A673 (cell line): ENCODE data around the gene GLA. TPM values are rescaled to one million over a fixed set of nuclear protein-coding genes. Genes with fewer than 3 reads are reported as not detected.

Experiments
- BruUV-seq: library from RNA; stranded (reverse); fragments of 400-500 nt; replicated peaks from 2 replicates; lab custom pipeline; 2021; lab: Mats Ljungman, UMichigan
- CTCF ChIA-PET: fragments of 300-600 bp; sonication (Branson Sonifier 250); formaldehyde crosslinking; loops from one replicate; lab custom pipeline; 2022; ENCODE audit warnings: antibody characterized with exemption; lab: Charles Lee
- POLR2A ChIA-PET: fragments of 300-600 bp; sonication (Branson Sonifier 250); formaldehyde crosslinking; loops from one replicate; lab custom pipeline; 2022; ENCODE audit warnings: antibody characterized with exemption; ENCODE audit not compliant: low non-redundant PET; lab: Charles Lee
- DNase-seq: peaks from one replicate; pipeline ENCODE4 v3.0.0-alpha.2; 2015; ENCODE audit warnings: low spot score
- H3K27ac ChIP-seq: fragments of 200-600 bp; sonication (generic); 2 replicates; pipeline ENCODE4 v1.5.1; 2016; ENCODE audit warnings: mixed run types, low read depth, mild to moderate bottlenecking, mixed read lengths, antibody characterized with exemption, low read length; ENCODE audit not compliant: poor library complexity, severe bottlenecking
- H3K27me3 ChIP-seq: fragments of 200-600 bp; sonication (generic); replicated peaks from 2 replicates; pipeline ENCODE4 v1.6.1; 2017; ENCODE audit warnings: mixed run types, low read depth, mild to moderate bottlenecking, mixed read lengths, antibody characterized with exemption, low read length; ENCODE audit not compliant: insufficient read depth, poor library complexity
- H3K36me3 ChIP-seq: fragments of 200-600 bp; sonication (generic); 2 replicates; pipeline ENCODE4 v1.6.1; 2016; ENCODE audit warnings: mixed run types, mild to moderate bottlenecking, mixed read lengths, antibody characterized with exemption, low read length; ENCODE audit not compliant: insufficient read depth, poor library complexity, severe bottlenecking
- H3K4me1 ChIP-seq: fragments of 200-600 bp; sonication (generic); 2 replicates; pipeline ENCODE4 v1.6.1; 2017; ENCODE audit warnings: mixed run types, mild to moderate bottlenecking, mixed read lengths, antibody characterized with exemption, low read length; ENCODE audit not compliant: insufficient read depth, poor library complexity, severe bottlenecking
- H3K4me3 ChIP-seq: fragments of 200-600 bp; sonication (generic); 2 replicates; pipeline ENCODE4 v1.5.1; 2016; ENCODE audit warnings: low read depth, mixed run types, mild to moderate bottlenecking, mixed read lengths, low read length; ENCODE audit not compliant: poor library complexity, severe bottlenecking
- H3K9me3 ChIP-seq: fragments of 200-600 bp; sonication (generic); 2 replicates; pipeline ENCODE4 v1.6.1; 2016; ENCODE audit warnings: mixed run types, low read depth, mild to moderate bottlenecking, mixed read lengths, antibody characterized with exemption, low read length; ENCODE audit not compliant: poor library complexity, severe bottlenecking
- EZH2 ChIP-seq: fragments of 200-600 bp; sonication (generic); IDR thresholded peaks from 2 replicates; pipeline ENCODE4 v1.6.1; 2017; ENCODE audit warnings: borderline replicate concordance, low read depth, mild to moderate bottlenecking, mixed read lengths, antibody characterized with exemption, low read length; ENCODE audit not compliant: poor library complexity, severe bottlenecking
- intact Hi-C: fragments of 100-400 bp; cut with micrococcal nuclease; formaldehyde crosslinking; loops from one replicate; pipeline ENCODE4 v1.10.0; 2022; ENCODE audit not compliant: unreplicated experiment
- total RNA-seq: library from RNA; stranded (reverse); gene quantifications from 2 replicates; pipeline ENCODE4 v1.2.3, GENCODE V29; 2021
- TF ChIP-seq, protein P1 (sequence below): fragments of 300-800, 200-600 bp; sonication (generic); conservative IDR thresholded peaks from 2 replicates; pipeline ENCODE4 v1.5.1; 2017; ENCODE audit warnings: low read depth, mild to moderate bottlenecking, antibody characterized with exemption, low read length, moderate library complexity, mixed read lengths

The GLA gene
- total RNA-seq, 1 experiment from 2014 or later = 61.8 TPM

DNA sequence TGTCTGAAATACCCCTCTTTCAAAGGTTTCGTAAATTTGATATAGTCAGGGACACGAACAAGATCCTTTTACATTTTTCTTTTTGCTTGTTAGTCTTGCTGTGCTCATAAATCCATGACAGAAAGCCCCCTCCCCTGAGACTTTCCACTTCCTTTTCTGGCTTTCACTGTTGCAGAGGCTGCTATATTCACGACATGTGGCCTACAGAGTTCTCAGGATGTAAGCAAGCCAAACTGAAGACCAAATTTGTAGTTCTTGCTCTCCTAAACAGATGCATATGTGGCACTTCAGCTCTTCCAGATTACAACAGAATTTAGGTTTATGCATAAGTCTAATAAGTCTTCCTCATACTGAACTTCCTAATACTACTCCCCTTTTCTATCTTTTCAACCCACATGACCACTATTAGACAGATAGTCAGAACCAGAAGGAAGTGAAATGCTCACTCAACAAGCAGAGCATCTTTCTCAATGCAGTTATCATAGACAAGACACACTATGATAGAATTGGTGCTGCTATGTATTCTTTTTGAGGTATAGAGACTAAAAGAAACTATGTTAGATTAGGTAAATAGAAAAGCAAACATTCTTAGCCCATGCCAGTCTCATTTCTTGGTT is 36.7 kb downstream of the GLA start:
- Histone ChIP-seq H3K4me3 (no peak overlapping the region), H3K9me3 (no peaks in the 10 kb centered on the region), H3K36me3 (no peaks in the 10 kb centered on the region), H3K4me1 (no peaks in the 10 kb centered on the region), H3K27ac (no peak overlapping the region), H3K27me3 (no peaks in the 10 kb centered on the region)
- DNase-seq = no peak
- intact Hi-C loops = loop anchor here (10.0 kb wide), 1 partner anchor 56 kb away; no protein-coding TSS in a partner anchor
- CTCF ChIA-PET = no interaction called here
- BruUV-seq = no TSS peak
- TF ChIP-seq, protein P1, sequence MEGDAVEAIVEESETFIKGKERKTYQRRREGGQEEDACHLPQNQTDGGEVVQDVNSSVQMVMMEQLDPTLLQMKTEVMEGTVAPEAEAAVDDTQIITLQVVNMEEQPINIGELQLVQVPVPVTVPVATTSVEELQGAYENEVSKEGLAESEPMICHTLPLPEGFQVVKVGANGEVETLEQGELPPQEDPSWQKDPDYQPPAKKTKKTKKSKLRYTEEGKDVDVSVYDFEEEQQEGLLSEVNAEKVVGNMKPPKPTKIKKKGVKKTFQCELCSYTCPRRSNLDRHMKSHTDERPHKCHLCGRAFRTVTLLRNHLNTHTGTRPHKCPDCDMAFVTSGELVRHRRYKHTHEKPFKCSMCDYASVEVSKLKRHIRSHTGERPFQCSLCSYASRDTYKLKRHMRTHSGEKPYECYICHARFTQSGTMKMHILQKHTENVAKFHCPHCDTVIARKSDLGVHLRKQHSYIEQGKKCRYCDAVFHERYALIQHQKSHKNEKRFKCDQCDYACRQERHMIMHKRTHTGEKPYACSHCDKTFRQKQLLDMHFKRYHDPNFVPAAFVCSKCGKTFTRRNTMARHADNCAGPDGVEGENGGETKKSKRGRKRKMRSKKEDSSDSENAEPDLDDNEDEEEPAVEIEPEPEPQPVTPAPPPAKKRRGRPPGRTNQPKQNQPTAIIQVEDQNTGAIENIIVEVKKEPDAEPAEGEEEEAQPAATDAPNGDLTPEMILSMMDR = no peak
- TF ChIP-seq EZH2 = no peak
- POLR2A ChIA-PET = no interaction called here

DNA sequence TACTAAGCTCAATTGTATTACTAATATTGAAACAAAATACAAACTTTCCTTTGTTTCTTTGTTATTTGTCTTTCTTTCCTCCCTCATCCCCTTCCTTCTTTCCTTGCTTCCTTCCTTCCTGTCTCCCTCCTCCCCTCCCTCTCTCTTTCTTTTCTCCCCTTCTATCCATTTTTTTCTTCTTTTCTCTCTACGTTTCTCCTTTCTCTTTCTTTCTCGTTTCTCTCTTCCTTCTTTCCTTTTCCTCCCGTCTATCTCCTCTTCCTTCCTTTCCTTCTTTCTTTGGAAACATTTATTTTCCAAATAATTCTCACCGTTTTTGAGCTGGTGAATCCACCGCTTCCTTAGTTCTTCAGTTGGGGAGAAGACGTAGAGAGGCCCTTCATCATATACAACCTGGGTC is 38.0 kb downstream of the GLA start:
- Histone ChIP-seq H3K27ac (no peak overlapping the region), H3K9me3 (no peaks in the 10 kb centered on the region), H3K4me1 (no peaks in the 10 kb centered on the region), H3K27me3 (no peaks in the 10 kb centered on the region), H3K4me3 (no peak overlapping the region), H3K36me3 (no peaks in the 10 kb centered on the region)
- CTCF ChIA-PET = no interaction called here
- intact Hi-C loops = loop anchor here (10.0 kb wide), 1 partner anchor 55 kb away; no protein-coding TSS in a partner anchor
- POLR2A ChIA-PET = no interaction called here
- BruUV-seq = no TSS peak
- no peak for TF ChIP-seq EZH2
- TF ChIP-seq, protein P1 = no peak
- DNase-seq = no peak

DNA sequence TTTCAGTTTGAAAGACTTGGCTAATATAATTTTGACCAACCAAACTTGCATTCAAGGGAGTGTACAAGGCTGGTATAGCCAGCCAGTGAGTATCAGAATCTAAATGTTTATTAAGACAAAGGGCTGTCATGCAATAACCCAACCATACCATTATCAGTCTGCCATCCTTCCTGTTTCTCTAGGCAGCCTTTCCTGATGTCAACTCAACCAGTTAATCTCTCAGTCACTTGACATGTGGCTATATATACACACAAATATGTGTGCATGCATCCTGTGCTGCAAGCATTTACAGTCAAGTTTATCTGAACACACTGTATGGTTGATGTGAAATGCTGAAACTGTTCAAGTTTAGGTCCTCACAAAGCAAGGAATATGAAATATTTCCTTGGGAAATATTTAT is 38.9 kb downstream of the GLA start:
- no peak for DNase-seq
- Histone ChIP-seq H3K4me3 (no peak overlapping the region), H3K36me3 (no peaks in the 10 kb centered on the region), H3K27ac (no peak overlapping the region), H3K9me3 (no peaks in the 10 kb centered on the region), H3K27me3 (no peaks in the 10 kb centered on the region), H3K4me1 (no peaks in the 10 kb centered on the region)
- ChIA-PET CTCF (no interaction called here), POLR2A (no interaction called here)
- intact Hi-C loops = no loop called here
- TF ChIP-seq, protein P1 = no peak
- no peak for TF ChIP-seq EZH2
- BruUV-seq = no TSS peak
